Hematopoietic multipotent progenitor cell treated with erythropoietin and hydrocortisone succinate and interleukin-3 and kit ligand, for 8 days (in vitro differentiated cells): ENCODE results near the gene NEIL3.

Source experiments
- DNase-seq: peaks from one replicate; pipeline ENCODE4 v3.0.0-alpha.2; 2015

Gene NEIL3

DNA sequence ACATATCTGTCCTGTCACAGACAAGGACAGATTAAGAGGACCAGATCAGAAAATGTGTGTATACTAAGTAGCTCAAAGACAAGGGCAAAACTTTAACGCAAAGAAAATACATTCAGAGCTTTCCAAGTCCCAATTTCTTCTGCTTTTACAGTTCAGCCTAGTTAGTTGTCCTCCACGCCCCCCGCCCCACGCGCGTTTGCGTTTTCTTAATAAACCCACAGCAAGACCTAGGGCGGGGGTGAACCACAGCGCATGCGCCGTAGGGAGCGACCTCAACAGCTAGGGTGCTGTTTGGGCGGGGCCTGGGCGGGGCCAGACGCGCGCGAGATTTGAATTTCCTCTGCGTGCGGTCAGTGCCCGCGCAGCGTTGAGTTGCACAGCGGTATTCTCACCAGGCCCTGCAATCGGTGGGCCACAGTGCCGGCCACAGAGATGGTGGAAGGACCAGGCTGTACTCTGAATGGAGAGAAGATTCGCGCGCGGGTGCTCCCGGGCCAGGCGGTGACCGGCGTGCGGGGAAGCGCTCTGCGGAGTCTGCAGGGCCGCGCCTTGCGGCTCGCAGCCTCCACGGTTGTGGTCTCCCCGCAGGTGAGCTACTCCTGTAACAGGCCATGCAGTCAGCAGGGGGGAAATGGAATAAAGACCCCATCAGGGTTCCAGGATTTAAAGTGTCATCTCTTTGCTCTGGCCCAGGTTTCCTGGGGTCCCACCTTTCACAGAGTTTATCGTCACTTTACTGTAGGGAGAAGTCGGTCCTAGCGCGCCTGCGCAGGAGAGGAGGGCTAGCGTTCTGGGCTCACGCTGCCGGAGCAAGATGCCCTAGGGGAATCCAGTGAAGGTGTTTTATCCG, at the start of gene NEIL3:
NEIL3 (plus strand) TSS at position 353 of the 850 bp plus-strand sequence; CDS start at position 433, 80 bp downstream.
- DNase-seq, result peak; percentile 95

GRCh38 chr4:177263818-177264217, 45.9 kb upstream of the NEIL3 start:
- DNase-seq, result no peak

- no peak for DNase-seq
These were observed 44.8 kb upstream of the NEIL3 start for GRCh38 chr4:177264788-177265422.

- DNase-seq, result no peak
These were observed 43.9 kb upstream of the NEIL3 start for GRCh38 chr4:177265729-177266128.

DNA sequence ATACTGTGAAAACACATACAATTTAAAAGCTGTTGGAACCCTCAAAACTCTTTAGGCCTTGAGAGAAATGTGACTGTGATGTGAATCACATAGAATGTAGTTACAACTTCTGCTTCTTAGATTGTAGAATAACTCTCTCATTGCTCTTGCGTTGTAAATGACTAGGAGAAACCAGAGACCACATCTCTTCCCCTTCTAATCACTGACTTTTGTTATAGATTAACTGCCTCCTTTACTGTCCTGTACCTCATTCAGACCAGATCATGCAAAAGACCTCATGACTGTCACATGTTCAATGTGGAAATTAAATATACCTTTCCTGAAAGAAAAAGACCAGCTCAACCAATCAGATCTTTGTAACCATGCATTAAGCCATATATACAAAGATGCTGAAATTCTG, 43.2 kb upstream of the NEIL3 start:
- DNase-seq, result no peak

DNA sequence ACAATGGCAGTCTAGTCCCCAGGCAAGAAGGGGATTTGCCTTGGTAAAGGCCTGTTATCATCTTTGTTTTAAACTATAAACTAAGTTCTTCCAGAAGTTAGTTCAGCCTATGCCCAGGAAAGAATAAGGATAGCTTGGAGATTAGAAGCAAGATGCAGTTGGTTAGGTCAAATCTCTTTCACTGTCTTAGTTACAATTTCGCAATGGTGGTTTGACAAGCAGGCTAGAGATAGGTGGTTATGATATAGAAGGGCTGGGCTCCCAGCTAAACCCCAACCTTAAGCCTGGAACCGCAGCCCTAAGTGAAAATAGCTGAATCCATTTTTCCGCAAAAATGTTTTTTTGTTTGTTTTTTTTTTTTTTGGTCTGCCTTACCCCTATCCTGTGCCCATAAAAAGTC, 41.8 kb upstream of the NEIL3 start:
- DNase-seq, result no peak

- no peak for DNase-seq
These were observed 38.6 kb upstream of the NEIL3 start for GRCh38 chr4:177271091-177271490.

DNA sequence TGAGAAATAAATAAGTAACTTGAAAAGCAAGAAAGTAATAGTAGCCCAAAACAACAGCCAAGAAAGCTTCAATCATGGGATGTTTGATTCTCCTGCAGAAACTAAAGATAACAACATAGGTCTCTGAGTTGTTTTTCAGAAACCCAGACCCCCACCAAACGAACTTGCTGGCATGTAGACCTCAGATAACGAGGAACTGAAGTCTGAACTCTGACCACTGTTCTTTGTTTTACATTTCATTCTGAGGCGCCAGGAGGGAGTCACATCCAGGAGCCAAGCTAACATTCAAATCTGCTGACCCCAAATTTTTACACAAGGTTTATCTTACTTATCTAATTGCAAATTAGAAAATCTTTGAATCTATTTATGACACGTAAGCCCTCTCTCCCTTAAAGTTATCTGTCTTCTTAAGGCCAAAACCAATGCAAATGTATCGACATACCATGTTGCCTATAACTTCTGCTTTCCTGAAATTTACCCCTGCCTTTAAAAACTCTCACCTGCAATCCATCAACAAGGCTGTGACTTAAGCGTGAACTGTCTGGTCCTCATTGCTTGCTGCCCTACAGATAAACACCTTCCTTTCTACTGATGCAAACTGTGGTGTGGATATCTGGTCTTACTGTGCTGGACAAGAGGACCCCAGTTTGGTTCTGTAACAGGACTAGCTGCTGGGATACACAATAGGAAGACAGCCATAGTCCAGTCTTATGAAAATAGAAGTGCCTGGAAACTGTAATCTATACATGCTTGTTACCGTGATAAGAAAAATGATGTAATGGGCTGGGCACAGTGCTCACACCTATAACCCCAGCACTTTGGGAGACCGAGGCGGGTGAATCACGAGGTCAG, 37.5 kb upstream of the NEIL3 start:
- no peak for DNase-seq

- no peak for DNase-seq
These were observed 33.7 kb upstream of the NEIL3 start for GRCh38 chr4:177275999-177276398.

GRCh38 chr4:177281351-177281909, 28.2 kb upstream of the NEIL3 start:
- DNase-seq, result no peak

DNA sequence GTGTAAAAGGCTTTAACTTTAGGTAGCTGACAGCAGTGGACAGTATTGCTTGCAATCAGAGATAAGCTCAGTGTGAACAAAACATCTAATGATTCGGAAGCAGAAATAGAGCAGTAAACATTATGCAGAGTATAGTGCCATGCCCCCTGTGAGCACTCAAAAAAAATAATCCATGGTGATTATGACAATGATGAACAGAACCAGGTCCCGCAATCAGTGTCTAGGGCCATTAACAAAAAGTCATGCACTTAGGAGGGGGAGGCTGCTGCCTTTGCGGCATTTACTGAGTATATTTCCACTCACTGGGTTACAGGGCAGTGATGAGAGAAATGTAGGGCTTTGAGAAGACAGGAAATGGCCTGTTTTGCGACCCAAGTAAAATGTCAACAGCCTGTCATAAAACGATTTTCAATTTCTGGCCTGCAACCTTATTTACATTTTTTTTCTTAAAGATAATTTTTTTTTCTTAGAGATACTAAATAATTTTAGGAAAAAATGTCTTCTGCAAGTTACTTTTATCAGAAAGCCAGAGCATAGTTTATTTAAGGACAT, 27.3 kb upstream of the NEIL3 start:
- DNase-seq, result no peak

- DNase-seq, result no peak
These were observed 26.5 kb upstream of the NEIL3 start for GRCh38 chr4:177283167-177283566.

DNA sequence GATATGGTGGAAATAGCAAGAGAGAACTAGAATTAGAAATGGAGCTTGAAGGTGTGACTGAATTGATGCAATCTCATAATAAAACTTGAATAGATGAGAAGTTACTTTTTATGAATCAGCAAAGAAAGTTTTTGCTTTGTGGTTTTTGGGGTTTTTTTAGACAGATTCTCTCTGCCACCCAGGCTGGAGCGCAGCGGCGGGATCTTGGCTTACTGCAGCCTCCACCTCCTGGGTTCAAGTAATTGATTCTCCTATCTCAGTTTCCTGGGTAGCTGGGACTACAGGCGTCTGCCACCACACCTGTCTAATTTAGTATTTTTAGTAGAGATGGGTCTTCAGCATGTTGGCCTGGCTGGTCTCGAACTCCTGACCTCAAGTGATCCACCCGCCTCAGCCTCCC, 23.7 kb upstream of the NEIL3 start:
- DNase-seq, result no peak

- peak; percentile 25 for DNase-seq
These were observed 22.4 kb upstream of the NEIL3 start for GRCh38 chr4:177287255-177287654.

DNA sequence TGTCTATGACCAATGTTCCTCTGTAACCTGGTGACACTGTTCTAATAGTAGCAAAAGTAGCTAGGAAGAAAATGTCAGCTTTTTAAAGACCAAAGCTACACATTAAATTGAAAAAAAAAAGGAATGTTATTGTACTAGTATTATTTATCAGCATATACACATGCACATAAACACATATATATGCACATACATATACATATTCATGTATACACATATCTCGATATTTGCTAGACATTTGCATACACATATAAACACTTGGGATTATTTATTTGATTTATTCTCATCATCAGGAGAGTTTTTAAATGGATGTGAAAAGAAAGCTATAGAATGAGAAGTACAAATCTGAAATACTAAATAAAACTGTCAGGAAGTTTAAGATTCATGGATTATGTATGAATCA, 21.3 kb upstream of the NEIL3 start:
- DNase-seq, result no peak

- no peak for DNase-seq
These were observed 18.9 kb upstream of the NEIL3 start for GRCh38 chr4:177290780-177291179.

GRCh38 chr4:177292171-177292570, 17.5 kb upstream of the NEIL3 start:
- no peak for DNase-seq

GRCh38 chr4:177293208-177294033, 16.3 kb upstream of the NEIL3 start:
- DNase-seq, result no peak

GRCh38 chr4:177297785-177298391, 11.8 kb upstream of the NEIL3 start:
- no peak for DNase-seq

GRCh38 chr4:177301126-177301639, 8.5 kb upstream of the NEIL3 start:
- no peak for DNase-seq
